Right ventricle myocardium superior (tissue), 1 donor: Measurements from ENCODE around the gene BMPER. TPM values are rescaled to one million over a fixed set of nuclear protein-coding genes. Genes with fewer than 3 reads are reported as not detected.

Source experiments
- ATAC-seq: fragments of 200-7000 bp; cut with Tn5 transposase; one replicate; pipeline ENCODE4 v1.9.1; 2020; ENCODE audit warnings: mild to moderate bottlenecking; ENCODE audit not compliant: poor library complexity
- DNase-seq: peaks from one replicate; pipeline ENCODE4 v3.0.0-alpha.2; 2020
- intact Hi-C: fragments of 100-400 bp; cut with DNase I; formaldehyde crosslinking; loops from one replicate; pipeline ENCODE4 v1.11.2; 2022
- total RNA-seq: library from RNA; stranded (reverse); fragmentation: NEBNext Ultra II Directional; extraction: Animal tissue kit (Norgen Biotek cat#: 25700); gene quantifications from one replicate; pipeline ENCODE4 v1.2.1, GENCODE V29; 2021
- donor health status: DM: no; HTN: yes; CAD: no; lungs with severe emphysema.

BMPER gene
- total RNA-seq, 1 donor from 2014 or later, result 2.3 TPM

- DNase-seq (no peak), ATAC-seq (peak; percentile 62)
- intact Hi-C loops, result no loop called here
Observed at GRCh38 chr7:33986951-33987947, 81.9 kb downstream of the BMPER start.

DNA sequence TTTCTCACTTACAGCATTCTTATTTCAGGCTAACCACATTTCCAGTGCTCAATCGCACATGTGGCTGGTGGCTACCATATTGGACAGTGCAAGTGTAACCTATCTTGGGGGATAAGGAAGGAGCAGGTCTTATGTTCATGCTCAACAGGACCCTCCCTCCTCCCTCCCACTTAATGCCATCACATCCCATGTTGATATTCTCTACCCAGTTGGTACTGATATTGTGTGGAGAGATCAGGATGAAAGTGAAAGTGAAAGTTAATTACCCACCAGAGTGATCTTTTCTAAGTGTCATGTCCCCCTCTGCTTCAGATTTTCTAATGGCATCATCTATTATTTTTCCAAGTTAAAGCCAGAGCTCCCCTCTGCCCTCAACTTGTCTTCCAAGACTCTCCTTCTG, 91.6 kb downstream of the BMPER start:
- no peak for DNase-seq
- ATAC-seq, result no peak
- intact Hi-C loops, result no loop called here

GRCh38 chr7:33998476-33998875, 93.1 kb downstream of the BMPER start:
- ATAC-seq, result no peak
- intact Hi-C loops, result no loop called here

DNA sequence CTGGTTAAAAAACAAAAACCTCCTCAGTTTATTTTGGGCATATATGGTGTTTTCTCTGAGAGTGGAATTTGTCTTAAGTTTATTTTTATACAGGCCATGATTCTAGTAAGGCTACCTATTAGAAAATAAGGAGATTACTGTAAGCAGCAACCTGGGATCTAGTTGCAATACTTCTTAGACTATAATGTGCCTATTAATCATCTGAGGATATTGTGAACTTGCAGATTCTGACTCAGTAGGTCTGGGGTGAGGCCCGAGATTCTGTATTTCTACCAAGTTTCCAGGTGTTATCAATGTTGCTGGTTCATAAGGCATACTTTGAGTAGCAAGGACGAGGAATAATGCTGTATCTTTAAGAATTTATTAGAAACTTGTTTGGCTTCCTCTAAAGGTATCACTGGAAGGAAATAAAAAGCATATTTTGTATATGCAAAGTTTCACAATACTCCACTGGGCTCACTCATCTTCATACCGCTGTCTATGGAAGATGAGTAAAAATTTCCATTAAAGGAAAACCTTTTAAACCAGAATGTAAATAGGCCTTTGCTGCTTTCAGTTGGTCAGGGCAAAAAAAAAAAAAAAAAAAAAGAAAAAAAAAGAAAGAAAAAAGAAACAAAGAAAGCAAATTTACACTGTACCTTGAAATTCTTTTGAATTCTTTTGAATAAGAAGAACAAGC, 105.8 kb downstream of the BMPER start:
- DNase-seq (no peak), ATAC-seq (no peak)
- intact Hi-C loops, result no loop called here

More at GRCh38 chr7:33998476-33998875, 93.1 kb downstream of the BMPER start:
- DNase-seq, result peak; percentile 47

DNA sequence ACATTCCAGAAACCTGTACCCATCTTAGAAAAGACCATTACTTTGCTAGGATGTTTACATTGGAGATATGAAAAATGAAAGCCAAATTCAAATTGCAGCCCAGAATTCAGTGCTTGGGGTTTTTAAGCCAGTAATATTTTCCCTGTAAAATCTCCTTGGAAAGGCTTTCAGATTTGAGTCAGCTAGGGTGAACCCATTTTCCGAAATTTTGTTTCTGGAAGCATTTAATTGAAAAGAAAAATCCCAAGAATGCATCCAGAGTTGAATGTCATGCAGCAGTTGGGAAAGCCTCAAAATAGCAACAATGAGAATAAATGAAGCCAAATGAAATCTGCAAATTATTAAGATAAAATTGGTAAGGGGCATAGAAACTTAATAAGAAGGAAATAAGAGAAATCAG, 106.4 kb downstream of the BMPER start:
- intact Hi-C loops, result no loop called here
- DNase-seq (no peak), ATAC-seq (no peak)

DNA sequence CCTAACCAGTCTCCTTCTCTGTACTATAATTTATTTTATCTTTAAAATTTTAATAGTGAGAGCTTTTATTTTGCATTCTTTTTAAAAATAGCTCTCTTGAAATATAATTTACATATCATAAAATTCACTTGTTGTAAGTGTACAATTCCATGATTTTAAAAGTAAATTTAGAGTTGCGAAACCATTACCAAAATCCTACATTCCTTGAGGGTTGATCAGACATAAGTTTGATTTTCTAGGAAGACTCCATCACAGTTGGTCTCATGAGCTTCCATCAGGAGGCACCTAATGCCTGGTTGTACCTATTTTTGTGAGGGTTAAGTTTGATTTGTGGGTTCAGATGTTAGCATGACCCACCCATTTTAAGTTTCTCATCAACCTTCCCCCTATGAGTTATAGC, 108.1 kb downstream of the BMPER start:
- no peak for ATAC-seq
- intact Hi-C loops, result no loop called here

DNA sequence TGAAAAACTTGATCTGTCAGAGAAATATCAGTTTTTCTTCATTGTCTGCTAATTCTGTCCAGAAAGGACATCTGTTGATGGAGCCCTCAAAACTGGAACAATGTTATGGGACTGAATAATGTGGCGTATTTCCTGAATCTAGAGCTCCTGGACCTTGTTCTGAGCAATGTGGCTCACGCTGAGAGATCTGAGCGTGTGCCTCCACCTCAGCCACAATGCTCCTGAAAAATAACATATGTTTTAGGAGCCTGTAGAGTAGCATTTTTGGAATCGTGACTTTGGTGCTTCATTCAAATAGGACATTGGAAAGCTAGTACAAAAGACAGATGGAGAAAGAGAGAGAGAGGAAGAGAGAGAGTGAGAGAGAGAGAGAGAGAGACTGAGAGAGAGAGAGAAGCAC, 110.3 kb downstream of the BMPER start:
- intact Hi-C loops, result no loop called here
- DNase-seq (no peak), ATAC-seq (no peak)

More for the DNA sequence above, 108.1 kb downstream of the BMPER start:
- no peak for DNase-seq

GRCh38 chr7:34016876-34017275, 111.5 kb downstream of the BMPER start:
- DNase-seq (no peak), ATAC-seq (no peak)
- intact Hi-C loops, result no loop called here

GRCh38 chr7:34019301-34019790, 114.0 kb downstream of the BMPER start:
- ATAC-seq (no peak), DNase-seq (no peak)
- intact Hi-C loops, result no loop called here

DNA sequence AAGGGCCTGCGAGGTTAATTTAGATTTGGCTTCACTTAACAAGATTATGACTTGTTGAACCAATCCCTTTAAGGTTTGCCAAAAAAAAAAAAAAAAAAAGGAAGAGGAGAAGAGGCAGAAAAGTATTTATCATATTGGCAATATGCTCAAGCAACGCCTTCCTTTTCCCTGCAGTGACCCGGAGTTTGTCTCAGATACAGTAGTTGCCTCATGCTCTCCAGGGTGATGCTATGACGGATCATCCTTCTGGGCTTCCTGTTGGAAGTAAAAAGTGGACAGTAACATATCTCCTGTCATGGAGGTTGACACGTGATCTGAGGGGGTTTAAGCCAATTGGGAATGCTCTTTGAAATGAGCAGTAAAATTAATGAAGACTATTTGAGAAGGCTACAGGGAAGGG, 117.3 kb downstream of the BMPER start:
- DNase-seq, result no peak
- ATAC-seq, result no peak
- intact Hi-C loops, result no loop called here

DNA sequence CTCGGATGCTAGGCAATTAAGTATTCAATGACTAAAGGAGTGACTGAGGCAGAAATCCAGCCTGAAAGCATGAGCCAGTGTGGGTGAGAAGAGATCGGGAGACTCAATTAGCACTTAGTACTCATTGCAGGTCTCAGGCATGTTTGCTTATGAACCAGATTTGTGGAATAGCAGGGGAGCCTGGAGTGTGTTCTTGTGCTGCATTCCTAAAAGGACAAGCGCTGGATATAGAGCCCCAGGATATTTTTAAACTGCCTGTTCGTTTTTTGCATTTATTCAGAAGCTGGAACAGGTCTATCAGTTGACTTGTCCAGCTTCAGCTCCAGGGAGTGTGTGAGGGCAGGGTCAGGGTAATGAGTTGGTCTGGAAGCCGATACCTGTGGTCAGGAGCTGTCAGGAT, 120.3 kb downstream of the BMPER start:
- DNase-seq (no peak), ATAC-seq (peak; percentile 49)
- intact Hi-C loops, result no loop called here

DNA sequence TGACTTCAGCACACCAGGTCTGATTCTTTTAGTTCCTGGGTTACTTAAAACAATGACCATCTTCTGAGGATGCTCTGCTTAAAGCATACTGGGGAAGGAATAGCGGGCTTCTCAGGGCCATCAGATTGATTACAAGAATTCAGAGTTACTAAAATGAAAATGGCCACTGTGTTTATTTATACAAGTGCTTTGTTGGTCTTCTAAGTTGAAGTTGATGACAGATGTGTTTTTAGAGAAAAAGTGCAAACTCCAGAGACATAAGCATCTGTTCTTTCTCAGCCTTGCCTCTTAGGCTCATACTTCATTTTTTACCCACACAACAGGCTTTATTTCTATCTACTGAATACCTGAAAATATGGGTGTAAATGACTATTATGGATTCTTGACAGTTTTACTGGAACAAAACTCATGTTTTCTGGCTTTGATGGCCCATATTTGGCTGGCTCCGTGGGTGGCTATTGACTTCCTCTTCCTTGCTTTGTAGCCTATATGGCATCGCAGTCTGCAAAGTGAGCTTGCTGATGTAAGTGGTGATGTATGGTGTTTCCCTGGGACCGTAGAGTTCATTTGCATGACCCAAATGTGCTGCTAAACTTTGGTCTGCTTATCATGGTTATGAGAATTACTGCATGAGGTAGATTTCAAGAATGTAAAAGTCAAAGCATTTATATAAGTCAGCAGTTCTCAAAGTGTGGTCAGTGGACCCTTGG, 121.3 kb downstream of the BMPER start:
- intact Hi-C loops, result no loop called here
- ATAC-seq (no peak), DNase-seq (no peak)

DNA sequence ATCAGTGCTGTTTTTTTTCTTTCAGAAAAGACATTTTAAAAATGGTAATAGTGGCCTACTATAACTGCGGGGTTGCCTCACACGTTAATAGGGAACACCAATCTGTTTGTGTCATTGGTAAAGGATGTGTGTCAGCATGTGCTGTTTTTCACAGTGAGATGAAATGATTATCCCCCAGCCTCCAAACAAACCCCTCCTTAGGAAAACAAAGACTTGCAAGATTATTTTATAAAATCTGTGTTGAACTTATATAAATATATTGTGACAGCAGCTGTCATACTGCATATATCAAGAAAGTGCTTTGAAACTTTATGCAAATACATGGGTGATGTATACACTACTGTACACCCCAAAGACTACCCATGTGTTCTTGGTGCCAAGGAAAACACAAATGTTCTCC, 125.8 kb downstream of the BMPER start:
- ATAC-seq, result no peak
- intact Hi-C loops, result no loop called here
- DNase-seq, result no peak

- no peak for DNase-seq
- intact Hi-C loops, result no loop called here
- ATAC-seq, result no peak
Observed at GRCh38 chr7:34034728-34035127, 129.4 kb downstream of the BMPER start.

DNA sequence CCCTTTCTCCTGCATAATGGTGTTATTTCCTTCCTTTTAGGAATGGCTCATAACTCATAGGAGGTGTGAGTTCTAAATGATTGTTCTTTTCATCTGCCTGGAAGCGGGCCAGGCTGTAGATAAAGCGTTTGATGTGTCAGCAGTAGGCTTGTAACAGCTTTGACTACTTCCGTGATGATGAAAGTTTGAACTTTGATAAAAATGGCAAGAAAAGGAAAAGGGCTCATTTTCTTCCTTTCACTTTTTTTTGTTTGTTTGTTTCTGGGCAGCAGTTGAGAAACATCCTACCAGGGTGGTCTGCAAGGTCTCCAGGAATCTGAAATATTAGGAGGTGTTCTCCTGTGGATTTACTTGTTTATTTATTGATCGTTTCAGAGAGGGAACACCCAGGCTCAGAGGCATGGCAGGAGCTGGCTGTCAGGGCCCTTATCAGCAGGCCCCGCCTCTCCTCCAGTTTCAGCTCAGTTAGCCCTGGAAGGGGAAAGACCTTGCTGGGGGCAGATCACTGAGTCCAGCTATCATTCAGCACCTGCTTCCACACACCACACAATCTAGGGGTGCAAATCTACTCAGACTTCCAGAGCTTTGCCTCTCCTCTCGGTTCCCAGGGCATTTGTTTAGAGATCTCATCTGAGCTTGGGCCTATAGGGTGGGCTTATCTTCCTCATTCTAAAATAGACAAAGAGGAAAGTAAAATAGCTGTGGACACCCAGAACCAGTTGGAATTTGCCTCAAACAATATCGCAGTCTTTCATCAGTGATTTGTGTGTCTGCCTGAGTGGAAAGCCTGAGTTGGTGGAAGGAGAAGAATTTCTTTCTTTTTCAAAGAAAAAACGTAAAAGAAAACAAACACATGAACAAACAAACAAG, 130.9 kb downstream of the BMPER start:
- peak; percentile 59 for ATAC-seq
- no peak for DNase-seq
- intact Hi-C loops, result no loop called here

DNA sequence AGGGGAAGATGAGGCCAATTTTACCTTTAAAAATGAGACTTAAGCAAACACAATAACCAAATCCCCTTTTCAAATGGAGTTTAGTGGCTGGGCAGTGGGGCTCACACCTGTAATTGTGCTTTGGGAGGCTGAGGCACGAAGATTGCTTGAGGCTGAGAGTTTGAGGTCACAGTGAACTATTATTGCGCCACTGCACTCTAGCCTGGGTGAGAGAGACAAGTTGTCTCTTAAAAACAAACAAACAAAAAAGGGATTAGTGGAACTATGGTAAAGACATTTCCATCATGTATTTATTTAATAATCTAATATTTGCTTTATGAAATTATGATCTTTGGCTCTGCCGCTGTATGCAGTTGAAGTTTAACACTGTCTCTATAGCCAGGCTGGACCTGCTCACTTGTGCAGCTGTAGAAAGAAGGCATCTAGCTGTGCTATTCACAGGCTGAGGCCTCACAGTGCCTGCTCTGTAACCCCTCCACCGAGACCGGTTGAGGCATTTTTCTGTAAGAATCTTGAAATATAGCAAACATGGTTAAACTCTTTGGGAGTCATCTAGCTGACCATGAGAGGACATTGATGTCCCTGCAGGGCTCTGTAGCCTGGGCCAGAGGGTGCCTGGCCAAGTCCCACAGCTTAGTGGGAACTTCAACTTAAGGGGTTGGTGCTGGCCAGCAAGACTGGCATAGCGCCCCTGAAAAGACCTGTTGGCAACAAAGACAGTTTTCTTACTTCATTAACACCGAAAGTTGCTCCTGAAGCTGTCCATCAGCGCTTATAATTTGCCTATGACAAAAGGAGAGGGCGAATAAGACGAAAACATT, 131.8 kb downstream of the BMPER start:
- ATAC-seq (no peak), DNase-seq (no peak)
- intact Hi-C loops, result no loop called here

DNA sequence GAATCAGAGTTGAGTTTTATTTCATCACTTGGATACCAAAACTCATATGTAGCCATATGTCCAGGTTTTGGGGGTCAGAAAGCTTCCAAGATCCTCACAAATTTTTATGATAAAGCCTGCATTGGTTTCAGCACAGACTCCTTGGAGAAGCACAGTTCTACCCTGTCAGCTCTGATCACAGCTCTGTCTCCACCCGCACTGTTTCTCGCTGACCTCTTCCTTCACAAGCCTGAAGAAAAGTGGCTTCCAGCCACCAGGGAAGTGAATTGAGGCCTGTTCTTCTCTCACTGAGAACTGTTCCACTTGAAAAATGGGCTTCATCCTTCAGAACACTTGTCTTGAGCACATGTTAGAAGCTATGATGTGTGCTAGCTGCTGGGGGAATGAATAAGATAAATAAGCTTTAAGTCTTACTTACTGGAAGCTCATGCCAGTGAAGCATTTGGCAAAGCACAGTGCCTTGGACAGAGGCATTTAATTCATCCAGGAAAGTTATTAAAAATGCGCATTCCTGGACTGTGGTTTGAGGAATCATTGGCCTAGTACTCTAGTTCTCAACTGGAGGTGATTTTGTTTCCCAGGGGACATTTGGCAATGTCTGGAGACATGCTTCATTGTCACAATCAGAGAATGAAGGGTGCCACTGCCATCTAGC, 133.6 kb downstream of the BMPER start:
- intact Hi-C loops, result no loop called here
- DNase-seq (no peak), ATAC-seq (no peak)
